H9 (cell line): ENCODE data around the gene RAB27B. TPM values are rescaled to one million over a fixed set of nuclear protein-coding genes. Genes with fewer than 3 reads are reported as not detected.

Experiments
- DNase-seq: peaks from one replicate; pipeline ENCODE4 v3.0.0-alpha.2; 2017
- H2AFZ ChIP-seq: one replicate; pipeline ENCODE4 v1.6.1; 2013; ENCODE audit warnings: mild to moderate bottlenecking, low read length, control low read depth, moderate library complexity
- H2AK5ac ChIP-seq: 2 replicates; pipeline ENCODE4 v1.6.1; 2013; ENCODE audit warnings: low read length, control low read depth, mixed read lengths; ENCODE audit not compliant: insufficient read length
- H2BK120ac ChIP-seq: one replicate; pipeline ENCODE4 v1.6.1; 2013; ENCODE audit warnings: low read depth, mild to moderate bottlenecking, low read length, control low read depth, inconsistent platforms; ENCODE audit not compliant: poor library complexity, severe bottlenecking
- H2BK12ac ChIP-seq: 2 replicates; pipeline ENCODE4 v1.6.1; 2013; ENCODE audit warnings: low read length, control low read depth, mixed read lengths, low read depth; ENCODE audit not compliant: insufficient read length
- H2BK15ac ChIP-seq: 2 replicates; pipeline ENCODE4 v1.6.1; 2013; ENCODE audit warnings: low read depth, low read length, control low read depth
- H2BK20ac ChIP-seq: one replicate; pipeline ENCODE4 v1.6.1; 2013; ENCODE audit warnings: low read depth, mild to moderate bottlenecking, low read length, control low read depth, inconsistent platforms; ENCODE audit not compliant: poor library complexity, severe bottlenecking
- H2BK5ac ChIP-seq: 2 replicates; pipeline ENCODE4 v1.6.1; 2013; ENCODE audit warnings: low read length, control low read depth, mixed read lengths; ENCODE audit not compliant: insufficient read length
- H3K14ac ChIP-seq: 2 replicates; pipeline ENCODE4 v1.6.1; 2013; ENCODE audit warnings: low read length, control low read depth; ENCODE audit not compliant: insufficient read depth
- H3K18ac ChIP-seq: 2 replicates; pipeline ENCODE4 v1.6.1; 2013; ENCODE audit warnings: low read depth, mild to moderate bottlenecking, mixed read lengths, low read length, control low read depth; ENCODE audit not compliant: insufficient read length
- H3K23ac ChIP-seq: 2 replicates; pipeline ENCODE4 v1.6.1; 2013; ENCODE audit warnings: low read length, control low read depth, mixed read lengths, low read depth; ENCODE audit not compliant: insufficient read length
- H3K23me2 ChIP-seq: 2 replicates; pipeline ENCODE4 v1.6.1; 2013; ENCODE audit warnings: low read depth, mild to moderate bottlenecking, mixed read lengths, low read length, control low read depth; ENCODE audit not compliant: insufficient read length, poor library complexity, severe bottlenecking
- H3K27ac ChIP-seq: 2 replicates; pipeline ENCODE4 v1.5.1; 2013; ENCODE audit warnings: low read length, control low read depth, mixed read lengths, low read depth; ENCODE audit not compliant: insufficient read length
- H3K27me3 ChIP-seq: 2 replicates; pipeline ENCODE4 v1.6.1; 2013; ENCODE audit warnings: low read length, control low read depth, inconsistent platforms; ENCODE audit not compliant: insufficient read depth
- H3K4ac ChIP-seq: 2 replicates; pipeline ENCODE4 v1.6.1; 2013; ENCODE audit warnings: low read depth, mild to moderate bottlenecking, control low read depth, inconsistent platforms, low read length, moderate library complexity
- H3K4me1 ChIP-seq: 2 replicates; pipeline ENCODE4 v1.6.1; 2013; ENCODE audit warnings: low read length, control low read depth, inconsistent platforms; ENCODE audit not compliant: insufficient read depth
- H3K4me2 ChIP-seq: 2 replicates; pipeline ENCODE4 v1.6.1; 2013; ENCODE audit warnings: low read length, control low read depth, mixed read lengths; ENCODE audit not compliant: insufficient read length, insufficient read depth
- H3K56ac ChIP-seq: 2 replicates; pipeline ENCODE4 v1.6.1; 2013; ENCODE audit warnings: low read depth, mild to moderate bottlenecking, mixed read lengths, low read length, control low read depth; ENCODE audit not compliant: insufficient read length
- H3K79me1 ChIP-seq: 2 replicates; pipeline ENCODE4 v1.6.1; 2013; ENCODE audit warnings: low read depth, mild to moderate bottlenecking, moderate library complexity, low read length, control low read depth, inconsistent platforms; ENCODE audit not compliant: insufficient read depth, poor library complexity, severe bottlenecking
- H3K79me2 ChIP-seq: 2 replicates; pipeline ENCODE4 v1.6.1; 2013; ENCODE audit warnings: low read length, control low read depth, inconsistent platforms; ENCODE audit not compliant: insufficient read depth
- H3K9ac ChIP-seq: 2 replicates; pipeline ENCODE4 v1.6.1; 2013; ENCODE audit warnings: low read length, control low read depth, mixed read lengths; ENCODE audit not compliant: insufficient read length; ENCODE audit errors: extremely low read depth
- H3K9me3 ChIP-seq: one replicate; pipeline ENCODE4 v1.6.1; 2013; ENCODE audit warnings: low read depth, low read length, inconsistent platforms; ENCODE audit not compliant: control insufficient read depth
- H3T11ph ChIP-seq: one replicate; pipeline ENCODE4 v1.6.1; 2013; ENCODE audit warnings: mild to moderate bottlenecking, low read length, control low read depth, inconsistent platforms
- H4K20me1 ChIP-seq: one replicate; pipeline ENCODE4 v1.6.1; 2013; ENCODE audit not compliant: control insufficient read depth, insufficient read length, insufficient read depth
- H4K5ac ChIP-seq: 2 replicates; pipeline ENCODE4 v1.6.1; 2013; ENCODE audit warnings: low read depth, mild to moderate bottlenecking, mixed read lengths, low read length, control low read depth; ENCODE audit not compliant: insufficient read length
- H4K8ac ChIP-seq: replicated peaks from 2 replicates; pipeline ENCODE4 v1.6.1; 2013; ENCODE audit warnings: low read length, control low read depth, mixed read lengths, low read depth; ENCODE audit not compliant: insufficient read length
- H4K91ac ChIP-seq: 2 replicates; pipeline ENCODE4 v1.6.1; 2013; ENCODE audit warnings: low read depth, mild to moderate bottlenecking, moderate library complexity, mixed read lengths, low read length, control low read depth; ENCODE audit not compliant: insufficient read length
- H3K27ac Mint-ChIP-seq, 3 experiments: 2 replicates in 2 of 3; 3 replicates in 1 of 3; pipeline ENCODE4 v1.8.0; 2020 to 2021; ENCODE audit warnings: mixed read lengths in 3 of 3, mild to moderate bottlenecking in 1 of 3, moderate library complexity in 1 of 3
- H3K27me3 Mint-ChIP-seq: 2 replicates; pipeline ENCODE4 v1.8.0; 2021; ENCODE audit warnings: low read depth, mild to moderate bottlenecking, moderate library complexity, mixed read lengths
- H3K36me3 Mint-ChIP-seq, 3 experiments: 2 replicates in 2 of 3; 3 replicates in 1 of 3; pipeline ENCODE4 v1.8.0; 2020 to 2021; ENCODE audit warnings: low read depth in 3 of 3, mixed read lengths in 3 of 3; ENCODE audit not compliant: insufficient read depth in 1 of 3
- H3K4me1 Mint-ChIP-seq, 2 experiments: 2 replicates each; pipeline ENCODE4 v1.8.0; 2020; ENCODE audit warnings: mixed read lengths in 2 of 2
- H3K4me3 Mint-ChIP-seq, 2 experiments: 2 replicates in 1 of 2; 3 replicates in 1 of 2; pipeline ENCODE4 v1.8.0; 2020 to 2021; ENCODE audit warnings: mild to moderate bottlenecking in 2 of 2, mixed read lengths in 2 of 2, moderate library complexity in 1 of 2
- H3K9me3 Mint-ChIP-seq, 2 experiments: 2 replicates in 1 of 2; 3 replicates in 1 of 2; pipeline ENCODE4 v1.8.0; 2020; ENCODE audit warnings: mild to moderate bottlenecking in 2 of 2, mixed read lengths in 2 of 2, moderate library complexity in 1 of 2
- CTCF ChIP-seq: fragments of 200-600 bp; sonication (generic); conservative IDR thresholded peaks from 3 replicates; pipeline ENCODE4 v1.8.0; 2021; ENCODE audit warnings: antibody characterized with exemption, mild to moderate bottlenecking
- WGBS: extraction: QIAGEN DNeasy Blood & Tissue Kit; methylation state at CpG from one replicate; pipeline ENCODE4 v1.1.7; 2013; ENCODE audit warnings: missing lambda C conversion rate, low lambda C conversion rate, mixed read lengths; ENCODE audit not compliant: insufficient read length; ENCODE audit errors: extremely low coverage; 5-methylcytosine and 5-hydroxymethylcytosine counted together
- total RNA-seq: library from RNA; stranded (reverse); gene quantifications from 2 replicates; pipeline ENCODE4 v1.2.1, GENCODE V29; 2021

The RAB27B gene
- total RNA-seq, 1 experiment from 2014 or later = 0.15 TPM

GRCh38 chr18:54860941-54861340 lies 32.7 kb downstream of the RAB27B start:
- H4K20me1 ChIP-seq = no peaks in the 10 kb centered on the region
- H3T11ph ChIP-seq = no peak overlapping the region
- no peaks in the 10 kb centered on the region for H3K36me3 Mint-ChIP-seq
- no peaks in the 10 kb centered on the region for H3K79me2 ChIP-seq
- H3K27me3 Mint-ChIP-seq = no peaks in the 10 kb centered on the region
- H3K27me3 ChIP-seq = no peaks in the 10 kb centered on the region
- H4K91ac ChIP-seq = no peak overlapping the region
- no peaks in the 10 kb centered on the region for H3K79me1 ChIP-seq
- no peak overlapping the region for H3K14ac ChIP-seq
- no peak overlapping the region for H3K27ac Mint-ChIP-seq
- H3K18ac ChIP-seq = no peak overlapping the region
- no peaks in the 10 kb centered on the region for H3K9me3 Mint-ChIP-seq
- no peak overlapping the region for H3K56ac ChIP-seq
- no peak overlapping the region for H2BK20ac ChIP-seq
- WGBS = no CpG with 5 or more reads among the region's 1 CpG
- no peak overlapping the region for H3K4ac ChIP-seq
- H2BK15ac ChIP-seq = no peak overlapping the region
- no peak overlapping the region for H3K27ac ChIP-seq
- no peaks in the 10 kb centered on the region for H3K23me2 ChIP-seq
- no peak overlapping the region for H3K4me3 Mint-ChIP-seq
- H3K9me3 ChIP-seq = no peaks in the 10 kb centered on the region
- H2AFZ ChIP-seq = no peak overlapping the region
- no peak overlapping the region for H2BK5ac ChIP-seq
- H3K9ac ChIP-seq = no peak overlapping the region
- H3K4me2 ChIP-seq = no peak overlapping the region
- H4K8ac ChIP-seq = no peak overlapping the region
- H3K4me1 ChIP-seq = 0 out of 2 replicates have a peak, but pooled peaks cover 3% of the 10 kb centered on the region
- H2BK12ac ChIP-seq = no peak overlapping the region
- no peak overlapping the region for H3K23ac ChIP-seq
- H2AK5ac ChIP-seq = no peak overlapping the region
- no peak overlapping the region for H4K5ac ChIP-seq
- H2BK120ac ChIP-seq = no peak overlapping the region
- H3K4me1 Mint-ChIP-seq = peaks cover 10 to 11% of the 10 kb centered on the region in 2 experiments
- TF ChIP-seq CTCF = no peak
- no peak for DNase-seq
